Activated CD8-positive, alpha-beta memory T cell treated with anti-CD3 and anti-CD28 coated beads for 1 hour (primary cell): ENCODE measurements around the gene LEF1.

Source experiments
- DNase-seq, 2 donors: peaks; one replicate each; pipeline ENCODE4 v3.0.0-alpha.2; 2020; ENCODE audit warnings: low read depth in 1 of 2; ENCODE audit errors: extremely low read depth in 1 of 2

The LEF1 gene

DNA sequence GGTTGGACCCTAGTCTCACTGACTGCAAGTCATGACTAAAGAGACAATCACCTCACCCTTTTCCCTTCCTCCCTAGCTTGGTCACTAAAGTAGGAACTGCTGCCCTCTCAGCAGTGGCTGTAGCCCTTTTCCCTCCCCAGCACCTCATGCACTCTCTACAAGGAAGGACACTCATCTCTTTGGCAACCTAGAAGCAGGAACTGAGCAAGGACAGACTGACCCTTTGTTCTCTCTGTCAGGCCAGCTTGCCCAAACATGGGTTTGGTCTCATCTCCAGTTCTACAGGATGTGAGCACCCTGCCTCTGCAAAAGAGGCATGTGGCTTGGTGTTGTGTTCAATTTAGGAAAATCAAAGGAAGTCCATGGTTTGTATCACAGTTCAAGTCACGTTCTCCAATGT, 15.8 kb downstream of the LEF1 start:
- DNase-seq, result no peak

DNA sequence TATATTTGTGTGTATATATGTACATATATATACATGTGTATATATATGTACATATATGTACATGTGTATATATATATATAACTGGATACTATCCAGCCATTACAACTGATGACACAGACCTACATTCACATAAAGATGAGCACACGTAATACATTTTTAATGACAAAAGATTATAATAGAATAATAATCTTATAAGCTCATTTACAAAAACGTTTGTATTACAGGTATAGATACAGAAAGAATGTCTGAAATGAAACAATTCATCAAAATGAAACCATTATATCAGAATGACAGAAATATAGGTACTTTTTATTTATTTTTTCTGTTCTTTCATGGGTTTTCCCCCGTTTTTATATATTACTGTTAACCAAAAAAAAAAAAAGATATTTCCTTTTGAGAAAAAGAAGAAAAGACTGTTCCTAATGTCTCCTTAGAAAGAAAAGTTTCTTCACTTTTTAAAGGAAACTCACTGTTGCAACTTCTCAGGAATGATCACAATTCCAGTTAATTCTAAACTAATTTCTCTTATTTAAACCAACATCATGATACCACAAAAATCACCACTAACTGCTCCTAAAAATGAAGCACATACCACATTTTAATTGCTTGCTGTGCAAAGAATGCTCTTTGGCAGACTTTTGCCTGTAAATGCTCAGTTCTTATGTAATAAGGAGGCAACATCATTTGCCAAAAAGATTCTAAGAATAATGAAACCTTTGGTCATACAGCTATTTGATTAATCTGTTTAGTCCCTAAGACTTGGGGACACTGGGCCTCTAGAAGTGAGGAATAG, 18.9 kb downstream of the LEF1 start:
- DNase-seq, result no peak

DNA sequence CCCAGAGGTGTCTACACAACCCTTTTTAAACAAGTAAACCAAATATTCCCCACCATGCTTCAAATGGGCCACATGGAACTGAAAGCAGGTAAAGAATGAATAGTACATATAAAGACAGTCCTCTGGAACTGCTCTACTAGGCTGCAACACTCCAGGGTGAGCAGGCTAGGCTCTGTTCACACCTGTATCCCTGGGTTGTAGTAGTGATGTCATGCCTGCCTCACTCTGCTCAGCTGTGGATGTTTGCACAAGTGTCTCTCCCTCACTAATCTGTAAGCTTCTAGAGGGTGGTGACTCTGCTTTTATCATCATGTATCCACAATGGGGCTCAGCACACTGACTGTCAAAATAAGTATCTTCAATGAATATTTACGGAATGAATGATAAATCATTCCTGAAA, 20.4 kb downstream of the LEF1 start:
- no peak for DNase-seq

DNA sequence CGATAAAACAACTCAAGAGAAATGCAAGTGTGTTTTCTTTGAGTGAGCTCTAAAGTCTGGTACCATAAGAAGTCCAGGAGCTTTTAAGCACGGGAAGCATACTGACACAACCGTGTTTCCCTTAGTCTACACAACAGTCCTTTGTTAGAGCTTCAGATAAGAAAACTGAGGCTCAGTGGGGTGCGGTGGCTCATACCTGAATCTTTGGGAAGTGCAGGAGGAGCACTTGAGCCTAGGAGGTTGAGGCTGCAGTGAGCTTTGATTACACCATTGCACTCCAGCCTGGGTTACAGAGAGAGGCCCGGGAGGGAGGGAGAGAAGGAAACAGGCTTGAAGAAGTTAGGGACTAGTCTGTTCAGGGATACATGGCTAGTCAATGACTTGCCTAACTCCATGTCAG, 21.9 kb downstream of the LEF1 start:
- no peak for DNase-seq

DNA sequence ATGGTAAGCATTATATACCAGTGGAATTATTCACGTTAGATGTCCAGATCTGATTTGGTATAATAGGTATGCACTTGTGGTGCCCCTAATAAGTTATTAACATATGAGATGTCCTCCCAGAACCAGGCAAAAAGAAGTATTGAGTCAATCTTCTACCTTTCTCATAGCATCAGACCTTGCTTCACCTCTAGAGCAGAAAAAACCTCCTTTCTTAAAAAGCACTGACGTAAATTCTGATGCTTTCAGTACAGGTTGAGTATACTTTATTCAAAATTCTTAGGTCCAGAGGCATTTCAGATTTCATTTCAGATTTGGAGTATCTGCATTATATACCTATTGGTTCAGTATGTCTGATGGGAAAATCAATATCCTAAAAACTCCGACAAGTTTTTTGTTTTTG, 22.4 kb downstream of the LEF1 start:
- no peak for DNase-seq

DNA sequence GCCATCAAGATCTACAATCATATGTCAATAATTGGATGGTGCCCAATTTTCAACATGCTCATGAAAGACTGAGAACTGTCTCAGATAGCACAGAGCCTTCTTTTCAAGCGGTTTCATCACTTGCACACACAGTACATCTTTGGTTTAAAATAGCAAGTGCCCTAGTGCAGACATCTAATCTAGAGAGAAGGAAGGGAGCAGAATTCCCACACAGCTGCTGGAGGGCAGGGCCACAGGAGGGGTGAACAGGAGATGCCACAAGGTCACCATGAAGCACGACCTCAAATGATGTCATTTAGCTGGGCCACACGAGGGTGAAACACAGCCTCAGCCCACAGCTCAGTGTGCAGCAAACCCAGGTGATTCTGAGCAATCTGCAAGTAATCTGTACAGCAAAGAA, 24.3 kb downstream of the LEF1 start:
- DNase-seq, result no peak

DNA sequence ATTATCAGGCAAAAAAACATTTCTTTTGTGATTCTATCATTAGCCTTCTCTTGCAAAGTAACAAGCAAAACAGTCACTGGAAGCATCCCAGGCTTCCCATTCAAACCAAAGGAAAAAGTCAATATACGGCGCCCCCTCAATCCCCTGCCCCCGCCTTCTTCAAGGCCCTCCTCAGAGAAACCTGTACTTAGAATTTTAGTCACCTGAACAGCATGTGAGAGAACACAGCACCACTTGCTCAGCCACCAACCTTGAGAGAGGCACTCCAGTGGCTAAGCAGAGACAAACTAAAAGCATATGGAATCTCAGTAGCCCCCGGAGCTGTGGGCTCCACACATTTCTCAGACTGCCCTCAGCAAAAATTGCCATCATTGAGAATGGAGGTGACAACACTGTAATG, 25.2 kb downstream of the LEF1 start:
- no peak for DNase-seq

DNA sequence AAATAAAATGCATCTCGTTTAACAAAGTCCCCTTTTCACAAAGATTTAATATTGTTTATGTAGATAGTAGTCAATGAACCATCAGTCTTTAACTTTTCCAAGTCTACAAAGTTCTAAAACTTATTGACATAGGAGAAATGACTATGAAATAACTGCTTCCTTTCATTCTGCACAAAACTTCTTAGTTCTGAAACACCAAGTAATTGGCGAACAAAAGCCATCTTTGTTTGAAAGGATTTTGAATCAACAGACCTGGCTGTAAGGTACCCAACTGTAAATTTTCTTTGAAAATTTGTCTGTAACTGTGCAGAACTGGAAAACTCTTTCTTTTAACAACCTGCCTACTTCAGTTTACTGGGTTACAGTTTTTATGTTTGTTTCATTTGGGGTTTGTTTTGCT, 25.9 kb downstream of the LEF1 start:
- DNase-seq, result no peak

DNA sequence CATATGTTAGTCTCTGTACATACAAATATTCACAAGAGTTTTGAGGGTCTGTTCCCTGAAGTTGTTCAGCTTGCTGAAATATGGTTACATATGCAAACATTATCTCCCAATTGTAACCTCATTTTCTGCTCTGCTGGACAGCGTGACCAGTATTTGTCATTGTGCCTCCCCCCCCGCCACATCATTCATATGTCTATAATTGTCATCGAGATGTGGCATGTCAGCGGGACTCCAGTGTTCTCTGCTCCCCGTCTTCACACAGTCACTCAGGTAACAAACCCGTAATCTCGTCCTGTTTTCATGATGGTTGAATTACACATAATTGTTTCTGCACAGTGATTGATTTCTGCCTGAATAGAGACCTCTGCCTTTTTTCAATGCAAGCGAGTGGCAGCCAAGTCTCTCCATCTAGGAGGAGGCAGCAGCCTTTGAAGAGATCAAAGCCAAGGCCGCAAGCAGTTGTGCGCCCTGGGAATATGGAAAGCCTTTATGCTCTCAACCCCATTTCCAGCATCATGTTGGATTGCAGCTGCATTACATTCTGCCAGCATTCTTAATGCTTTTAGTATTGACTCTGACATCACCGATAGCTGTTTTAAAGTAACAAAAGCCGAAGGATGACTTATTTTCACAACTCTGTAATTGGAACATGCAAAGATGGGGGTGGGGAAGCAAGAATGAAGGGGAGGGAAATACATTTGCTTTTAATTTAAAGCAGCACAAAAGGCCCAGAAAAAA, 27.4 kb downstream of the LEF1 start:
- no peak for DNase-seq

DNA sequence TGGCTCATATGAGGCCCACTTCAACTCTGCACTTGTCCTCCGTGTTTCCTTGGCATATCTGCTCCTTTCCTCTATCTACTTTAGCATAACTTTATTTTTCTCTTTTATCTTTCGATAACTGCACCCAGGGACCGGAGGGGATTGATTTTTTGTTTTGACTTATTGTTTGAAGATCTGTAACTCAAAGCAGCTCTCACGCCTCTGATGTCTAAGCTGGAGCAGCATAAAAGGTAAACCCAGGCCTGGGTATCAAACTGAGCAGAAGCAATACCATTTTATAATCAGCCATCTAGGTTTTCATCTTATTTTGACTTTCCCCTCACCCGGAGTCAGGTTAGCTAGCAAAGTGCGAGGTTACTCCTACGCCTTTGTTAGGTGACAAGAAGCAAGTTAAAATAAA, 28.4 kb downstream of the LEF1 start:
- no peak for DNase-seq

DNA sequence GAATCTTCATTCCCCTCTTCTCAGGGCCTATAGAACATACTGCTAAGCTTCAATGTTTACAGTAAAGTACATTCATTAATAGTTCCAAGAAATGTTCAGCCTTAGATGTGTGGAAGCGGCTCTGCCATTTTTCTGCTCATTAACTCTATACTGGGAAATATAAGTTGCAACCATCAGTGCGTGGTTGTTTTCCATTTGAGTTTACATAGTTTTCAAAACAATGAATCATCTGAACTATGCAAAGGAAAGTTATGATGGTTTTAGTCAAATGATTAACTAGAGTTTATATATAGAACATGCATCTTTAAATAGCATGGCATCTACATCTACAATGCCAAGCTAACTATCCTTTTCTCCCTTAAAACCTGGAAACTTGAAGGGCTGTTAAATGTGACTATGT, 29.6 kb downstream of the LEF1 start:
- no peak for DNase-seq

DNA sequence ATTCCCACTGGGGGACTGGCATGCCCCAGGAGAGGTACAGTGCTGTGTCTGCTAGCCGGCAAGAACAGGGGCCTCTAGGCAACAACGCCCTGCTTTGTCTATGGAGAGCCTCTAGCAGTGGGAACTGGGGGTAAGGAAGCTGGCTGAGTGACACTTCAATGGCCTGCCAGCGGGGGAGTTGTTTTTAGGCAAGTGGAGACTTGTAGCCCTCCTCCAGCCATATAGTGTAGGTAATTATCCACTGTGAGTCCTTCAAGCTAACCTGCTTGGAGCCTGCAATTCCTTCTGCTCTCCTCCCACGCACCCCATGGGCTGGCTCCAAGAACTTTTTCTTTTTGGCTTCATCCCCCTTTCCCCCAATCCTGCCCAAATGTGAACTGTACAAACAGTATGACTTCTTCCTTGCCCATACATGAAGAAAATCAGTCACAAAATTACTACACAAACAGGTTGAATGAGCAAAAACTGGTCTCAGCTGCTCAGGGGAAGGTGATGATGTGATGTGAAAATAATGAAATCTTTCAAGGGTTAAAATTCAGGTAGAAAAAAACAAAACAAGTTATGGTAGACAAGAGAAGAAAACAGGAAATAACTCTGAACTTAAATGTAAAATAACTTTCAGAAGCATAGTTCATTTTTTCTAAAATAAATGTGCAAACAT, 33.1 kb downstream of the LEF1 start:
- DNase-seq, result no peak

DNA sequence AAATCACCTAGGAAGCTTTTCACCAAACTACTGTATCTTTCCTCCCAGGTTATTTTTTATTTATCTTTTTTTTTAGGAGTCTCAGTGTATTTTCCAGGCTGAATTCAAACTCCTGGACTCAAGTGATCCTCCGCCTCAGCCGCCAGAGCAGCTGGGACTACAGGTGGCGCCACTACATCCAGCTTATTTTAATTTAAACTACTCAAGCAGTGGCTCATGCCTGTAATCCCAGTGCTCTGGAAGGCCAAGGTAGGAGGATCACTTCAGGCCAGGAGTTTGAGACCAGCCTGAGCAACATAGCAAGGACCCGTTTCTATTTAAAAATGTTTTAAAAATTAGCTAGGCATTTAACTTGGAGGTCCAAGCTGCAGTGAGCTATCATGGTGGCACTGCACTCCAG, 37.8 kb downstream of the LEF1 start:
- no peak for DNase-seq

DNA sequence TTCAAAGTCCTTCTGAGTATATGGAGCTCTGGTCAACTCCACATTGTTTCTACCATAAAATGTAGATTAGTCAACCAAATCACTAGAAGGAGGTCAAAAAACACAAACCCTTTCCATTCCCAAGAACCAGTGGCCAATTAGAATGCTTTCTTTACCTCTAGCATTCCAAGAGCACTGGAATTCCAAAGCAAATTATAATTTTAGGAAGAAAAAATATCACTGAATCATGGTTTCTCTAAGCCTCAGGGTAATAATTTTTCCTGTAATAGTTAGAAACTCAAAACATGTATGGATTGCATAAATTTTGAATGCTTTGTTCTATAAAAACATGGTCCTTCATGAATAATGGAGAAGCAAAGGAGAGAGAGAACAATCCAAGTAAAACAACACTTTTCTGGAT, 39.5 kb downstream of the LEF1 start:
- DNase-seq, result no peak

DNA sequence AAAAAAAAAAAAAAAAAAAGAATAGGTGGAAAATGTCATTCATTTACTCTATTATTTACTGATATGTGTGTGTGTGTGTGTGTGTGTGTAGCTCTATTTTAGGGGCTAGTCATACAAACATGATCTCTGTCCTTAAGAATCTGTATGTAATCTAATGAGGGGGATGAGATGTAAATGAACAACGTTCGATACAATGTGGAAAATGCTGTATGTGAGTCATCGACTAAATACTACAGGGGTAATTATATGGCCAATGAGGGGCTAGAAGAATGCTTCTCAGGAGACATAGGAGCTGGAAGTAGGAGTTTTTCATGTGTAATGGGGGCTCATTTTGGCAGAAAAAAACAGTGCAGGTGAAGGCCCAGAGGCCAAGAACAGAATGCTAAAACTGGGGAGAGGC, 41.9 kb downstream of the LEF1 start:
- no peak for DNase-seq

DNA sequence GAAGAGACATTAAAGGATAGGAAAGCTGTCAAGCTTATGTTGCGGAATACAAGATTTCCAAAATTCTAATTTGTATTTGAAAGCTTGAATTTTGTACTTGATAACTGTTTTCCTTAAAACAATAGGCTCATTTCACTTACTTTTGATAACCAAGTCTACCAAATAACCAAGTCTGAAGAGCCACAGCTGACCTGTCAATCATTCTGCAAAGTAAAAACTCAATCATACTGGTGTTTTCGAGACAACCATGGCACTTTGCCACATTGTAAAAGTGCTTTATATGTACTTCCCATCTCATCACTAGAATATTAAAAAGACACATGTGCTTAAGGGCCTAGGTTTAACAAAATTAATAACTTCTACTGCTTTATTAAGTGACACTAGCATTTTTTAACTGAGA, 47.9 kb downstream of the LEF1 start:
- no peak for DNase-seq

DNA sequence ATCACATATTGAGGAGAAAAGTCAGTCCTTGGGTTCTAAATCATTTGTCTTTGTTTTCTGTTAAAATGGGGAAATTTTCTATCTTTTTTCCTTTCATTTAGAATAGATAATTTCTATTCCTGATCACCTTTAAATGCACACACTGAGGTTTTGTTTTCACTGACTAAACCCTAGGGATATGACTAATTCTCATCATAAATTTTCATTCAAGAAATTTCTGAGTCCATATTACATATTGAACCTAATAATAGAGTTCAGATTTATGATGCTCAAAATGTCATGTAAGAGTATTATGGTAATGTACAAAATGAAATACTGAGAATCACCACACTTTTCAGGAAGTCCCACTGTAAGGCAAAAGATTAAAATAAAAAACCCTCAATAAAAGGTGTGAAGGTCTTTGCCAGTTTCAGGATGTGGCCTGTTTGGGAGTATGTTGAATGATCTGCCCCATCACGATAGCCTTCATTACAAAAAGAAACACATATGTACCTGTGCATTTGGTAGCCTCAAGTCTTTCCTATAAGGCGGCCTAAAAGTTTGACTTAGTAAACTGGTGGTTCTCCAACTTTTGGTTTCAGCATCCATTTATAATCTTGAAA, 49.4 kb downstream of the LEF1 start:
- no peak for DNase-seq

DNA sequence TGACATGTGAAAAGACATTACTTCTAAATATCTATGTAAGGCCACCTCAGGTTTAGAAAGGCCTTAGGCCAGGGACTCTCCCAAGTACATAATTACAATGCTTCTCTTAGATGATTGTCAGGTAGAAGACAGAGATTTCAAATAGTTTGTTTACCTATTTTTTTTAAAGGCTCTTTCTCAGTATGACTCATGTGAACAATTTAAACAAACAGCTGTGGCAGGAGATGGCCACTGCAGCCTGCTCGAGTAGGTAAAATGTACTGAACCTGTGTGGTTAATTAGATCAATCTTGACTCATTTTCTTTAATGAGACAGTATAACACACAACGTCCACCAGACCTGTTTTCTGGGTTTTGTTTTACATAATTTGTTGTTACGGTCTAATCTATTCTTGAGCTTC, 50.2 kb downstream of the LEF1 start:
- no peak for DNase-seq

DNA sequence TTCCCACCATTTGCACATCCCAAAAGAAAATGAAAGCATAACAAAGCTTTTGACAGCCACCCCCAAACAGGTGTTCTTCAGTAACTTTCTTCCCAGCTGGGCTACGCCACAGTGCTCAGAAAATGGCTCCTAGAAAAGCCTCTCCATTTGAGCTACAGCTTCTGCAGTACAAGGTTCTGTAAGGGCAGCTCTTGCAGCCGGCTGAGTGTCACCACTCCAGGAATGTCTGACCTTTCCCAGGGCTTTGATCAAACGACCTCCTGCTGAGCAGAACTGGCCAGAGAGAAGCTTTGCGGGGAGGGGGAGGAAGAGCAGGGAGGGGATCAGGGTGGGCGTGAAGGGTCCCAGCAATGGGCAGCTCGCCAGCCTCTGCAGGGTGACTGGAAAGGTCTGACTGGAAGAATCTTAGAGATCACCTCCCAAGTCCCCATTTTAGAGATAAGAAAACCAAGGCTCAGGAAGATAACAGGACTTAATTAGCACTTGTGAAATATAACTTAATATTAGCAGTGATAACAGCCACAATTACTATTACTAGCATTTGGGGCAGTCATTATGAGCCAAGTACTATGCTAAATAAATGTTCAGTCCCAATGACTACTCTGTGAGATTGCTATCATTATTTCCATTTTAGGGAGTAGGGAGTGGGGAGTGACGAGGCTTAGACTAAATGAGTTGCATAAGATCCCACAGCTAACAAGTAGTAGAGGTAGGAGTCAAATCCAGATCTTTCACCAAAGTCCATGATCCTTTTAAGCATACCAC, 51.1 kb downstream of the LEF1 start:
- no peak for DNase-seq

DNA sequence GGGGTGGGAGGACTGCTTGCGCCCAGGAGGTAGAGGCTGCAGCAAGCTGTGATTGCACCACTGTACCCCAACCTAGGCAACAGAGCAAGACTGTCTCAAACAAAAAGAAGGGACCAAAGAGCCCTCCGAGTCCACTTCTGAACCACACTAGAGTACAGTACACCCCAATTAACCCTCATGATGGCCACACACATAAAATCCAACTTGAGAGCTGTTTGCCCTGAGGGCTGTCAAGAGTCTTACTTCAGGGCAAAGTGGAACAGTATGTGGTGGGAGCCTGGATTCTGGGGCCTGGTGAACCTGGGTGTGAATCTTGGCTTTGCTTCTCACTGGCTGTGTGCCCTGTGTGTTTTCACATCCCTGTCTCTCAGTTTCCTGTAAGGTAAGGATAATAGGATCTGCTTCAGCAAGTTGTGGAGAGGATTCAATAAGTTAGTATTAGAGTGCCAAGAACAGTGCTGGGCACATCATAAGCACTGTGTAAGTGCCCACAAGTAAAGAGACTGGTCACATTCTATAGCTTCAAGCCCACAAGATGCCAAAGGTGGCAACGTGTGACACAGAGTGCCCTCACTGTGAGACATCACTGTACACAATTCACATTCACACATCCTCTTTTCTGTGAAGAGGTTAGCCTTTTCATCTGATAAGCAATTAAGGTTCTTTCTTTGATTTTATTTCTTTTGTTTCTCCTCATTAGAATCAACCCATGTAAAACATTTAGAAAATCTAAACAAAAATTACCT, 52.1 kb downstream of the LEF1 start:
- DNase-seq, result no peak
